ENCODE results near the gene AKAP6.
A peak's percentile ranks its signal among the peaks of the same experiment; 100 is the strongest.

AKAP6 gene

GRCh38 chr14:32537166-32537565 is 208.1 kb downstream of the AKAP6 start:
- H3K4me3 ChIP-seq (ENCODE audit: low read depth, low read length), result no peak overlapping the region
- H3K36me3 ChIP-seq (ENCODE audit: control insufficient read depth, insufficient read depth, low read length), result no peaks in the 10 kb centered on the region
- no peaks in the 10 kb centered on the region for H3K4me1 ChIP-seq (ENCODE audit: control insufficient read depth, insufficient read depth, low read length)
- H3K9me3 ChIP-seq (ENCODE audit: control insufficient read depth, insufficient read depth, low read length), result no peaks in the 10 kb centered on the region
- H3K27me3 ChIP-seq (ENCODE audit: control insufficient read depth, insufficient read depth, low read length), result no peaks in the 10 kb centered on the region
- no peak overlapping the region for H3K9ac ChIP-seq (ENCODE audit: low read depth, low read length)

DNA sequence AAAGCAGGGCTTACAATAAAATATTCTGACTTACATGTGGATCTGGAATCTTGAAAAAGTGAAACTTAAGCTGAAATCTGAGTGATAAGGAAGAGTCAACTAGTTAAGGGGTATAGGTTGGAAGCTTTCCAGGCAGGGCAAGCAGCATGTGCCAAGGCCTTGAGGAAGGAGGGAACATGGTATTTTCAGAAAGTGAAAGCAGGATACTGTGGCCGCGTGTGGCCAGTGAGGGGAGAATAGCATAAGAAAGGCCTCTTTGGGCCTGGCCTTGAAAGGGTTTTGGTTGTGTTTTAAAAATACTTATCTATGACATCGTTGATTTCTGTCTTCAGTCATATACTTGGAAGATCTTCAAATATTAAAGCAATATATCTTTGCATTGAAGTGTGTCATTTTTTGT is 213.4 kb downstream of the AKAP6 start:
- H3K4me1 ChIP-seq (ENCODE audit: control insufficient read depth, insufficient read depth, low read length), result no peaks in the 10 kb centered on the region
- no peaks in the 10 kb centered on the region for H3K36me3 ChIP-seq (ENCODE audit: control insufficient read depth, insufficient read depth, low read length)
- H3K4me3 ChIP-seq (ENCODE audit: low read depth, low read length), result no peak overlapping the region
- H3K9me3 ChIP-seq (ENCODE audit: control insufficient read depth, insufficient read depth, low read length), result no peaks in the 10 kb centered on the region
- peak overlapping the region; percentile 12 for H3K9ac ChIP-seq (ENCODE audit: low read depth, low read length)
- H3K27me3 ChIP-seq (ENCODE audit: control insufficient read depth, insufficient read depth, low read length), result no peaks in the 10 kb centered on the region

GRCh38 chr14:32545095-32545494 is 216.0 kb downstream of the AKAP6 start:
- H3K9ac ChIP-seq (ENCODE audit: low read depth, low read length), result no peak overlapping the region
- H3K36me3 ChIP-seq (ENCODE audit: control insufficient read depth, insufficient read depth, low read length), result no peaks in the 10 kb centered on the region
- no peaks in the 10 kb centered on the region for H3K9me3 ChIP-seq (ENCODE audit: control insufficient read depth, insufficient read depth, low read length)
- H3K4me3 ChIP-seq (ENCODE audit: low read depth, low read length), result no peak overlapping the region
- no peaks in the 10 kb centered on the region for H3K27me3 ChIP-seq (ENCODE audit: control insufficient read depth, insufficient read depth, low read length)
- H3K4me1 ChIP-seq (ENCODE audit: control insufficient read depth, insufficient read depth, low read length), result no peaks in the 10 kb centered on the region

DNA sequence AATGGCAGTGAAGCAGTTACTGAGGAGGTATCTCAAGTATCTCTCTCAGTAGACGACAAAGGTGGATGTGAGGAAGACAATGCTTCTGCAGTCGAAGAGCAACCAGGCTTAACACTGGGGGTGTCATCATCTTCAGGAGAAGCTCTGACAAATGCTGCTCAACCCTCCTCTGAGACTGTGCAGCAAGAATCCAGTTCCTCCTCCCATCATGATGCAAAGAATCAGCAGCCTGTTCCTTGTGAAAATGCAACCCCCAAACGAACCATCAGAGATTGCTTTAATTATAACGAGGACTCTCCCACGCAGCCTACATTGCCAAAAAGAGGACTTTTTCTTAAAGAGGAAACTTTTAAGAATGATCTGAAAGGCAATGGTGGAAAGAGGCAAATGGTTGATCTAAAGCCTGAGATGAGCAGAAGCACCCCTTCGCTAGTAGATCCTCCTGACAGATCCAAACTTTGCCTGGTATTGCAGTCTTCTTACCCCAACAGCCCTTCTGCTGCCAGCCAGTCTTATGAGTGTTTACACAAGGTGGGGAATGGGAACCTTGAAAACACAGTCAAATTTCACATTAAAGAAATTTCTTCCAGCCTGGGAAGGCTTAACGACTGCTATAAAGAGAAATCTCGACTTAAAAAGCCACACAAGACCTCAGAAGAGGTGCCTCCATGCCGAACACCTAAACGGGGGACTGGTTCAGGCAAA is 216.6 kb downstream of the AKAP6 start:
- Histone ChIP-seq H3K27me3 (ENCODE audit: control insufficient read depth, insufficient read depth, low read length) (no peaks in the 10 kb centered on the region), H3K9me3 (ENCODE audit: control insufficient read depth, insufficient read depth, low read length) (no peaks in the 10 kb centered on the region), H3K9ac (ENCODE audit: low read depth, low read length) (no peak overlapping the region), H3K4me1 (ENCODE audit: control insufficient read depth, insufficient read depth, low read length) (no peaks in the 10 kb centered on the region), H3K36me3 (ENCODE audit: control insufficient read depth, insufficient read depth, low read length) (no peaks in the 10 kb centered on the region), H3K4me3 (ENCODE audit: low read depth, low read length) (no peak overlapping the region)

DNA sequence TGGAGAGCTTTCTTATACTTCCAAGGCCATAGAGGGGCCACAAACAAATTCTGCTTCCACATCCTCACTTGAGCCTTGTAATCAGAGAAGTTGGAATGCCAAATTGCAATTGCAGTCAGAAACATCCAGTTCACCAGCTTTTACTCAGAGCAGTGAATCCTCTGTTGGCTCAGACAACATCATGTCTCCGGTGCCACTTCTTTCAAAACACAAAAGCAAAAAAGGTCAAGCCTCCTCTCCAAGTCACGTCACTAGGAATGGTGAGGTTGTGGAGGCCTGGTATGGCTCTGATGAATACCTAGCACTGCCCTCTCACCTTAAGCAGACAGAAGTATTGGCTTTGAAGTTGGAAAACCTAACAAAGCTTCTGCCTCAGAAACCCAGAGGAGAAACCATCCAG is 217.1 kb downstream of the AKAP6 start:
- no peaks in the 10 kb centered on the region for H3K4me1 ChIP-seq (ENCODE audit: control insufficient read depth, insufficient read depth, low read length)
- no peaks in the 10 kb centered on the region for H3K36me3 ChIP-seq (ENCODE audit: control insufficient read depth, insufficient read depth, low read length)
- H3K4me3 ChIP-seq (ENCODE audit: low read depth, low read length), result no peak overlapping the region
- no peak overlapping the region for H3K9ac ChIP-seq (ENCODE audit: low read depth, low read length)
- no peaks in the 10 kb centered on the region for H3K27me3 ChIP-seq (ENCODE audit: control insufficient read depth, insufficient read depth, low read length)
- no peaks in the 10 kb centered on the region for H3K9me3 ChIP-seq (ENCODE audit: control insufficient read depth, insufficient read depth, low read length)

DNA sequence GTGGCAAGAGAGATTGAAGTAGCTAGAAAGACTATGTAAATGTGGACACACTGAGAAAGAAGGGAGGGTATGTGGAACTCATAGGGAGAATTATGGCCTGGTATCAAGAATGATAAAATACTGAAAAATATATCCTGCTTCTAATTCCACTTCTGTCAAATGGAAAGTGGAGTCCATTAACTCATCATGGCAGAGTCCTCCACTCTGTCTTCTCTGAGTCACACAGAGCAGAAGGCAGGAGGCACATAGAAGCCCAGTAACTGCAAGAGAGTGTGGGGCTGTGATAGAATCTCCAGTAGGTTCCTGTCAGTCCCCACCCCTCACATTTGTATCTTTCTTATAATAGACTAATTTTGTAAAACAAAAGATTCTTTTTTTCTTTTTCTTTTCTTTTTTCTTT is 223.7 kb downstream of the AKAP6 start:
- Histone ChIP-seq H3K4me3 (ENCODE audit: low read depth, low read length) (no peak overlapping the region), H3K4me1 (ENCODE audit: control insufficient read depth, insufficient read depth, low read length) (no peaks in the 10 kb centered on the region), H3K9ac (ENCODE audit: low read depth, low read length) (no peak overlapping the region), H3K36me3 (ENCODE audit: control insufficient read depth, insufficient read depth, low read length) (no peaks in the 10 kb centered on the region), H3K9me3 (ENCODE audit: control insufficient read depth, insufficient read depth, low read length) (no peaks in the 10 kb centered on the region), H3K27me3 (ENCODE audit: control insufficient read depth, insufficient read depth, low read length) (no peaks in the 10 kb centered on the region)

GRCh38 chr14:32559048-32559447 is 229.9 kb downstream of the AKAP6 start:
- Histone ChIP-seq H3K9me3 (ENCODE audit: control insufficient read depth, insufficient read depth, low read length) (no peaks in the 10 kb centered on the region), H3K4me1 (ENCODE audit: control insufficient read depth, insufficient read depth, low read length) (no peaks in the 10 kb centered on the region), H3K27me3 (ENCODE audit: control insufficient read depth, insufficient read depth, low read length) (no peaks in the 10 kb centered on the region), H3K4me3 (ENCODE audit: low read depth, low read length) (no peak overlapping the region), H3K9ac (ENCODE audit: low read depth, low read length) (no peak overlapping the region), H3K36me3 (ENCODE audit: control insufficient read depth, insufficient read depth, low read length) (no peaks in the 10 kb centered on the region)

- no peaks in the 10 kb centered on the region for H3K36me3 ChIP-seq (ENCODE audit: control insufficient read depth, insufficient read depth, low read length)
- H3K9ac ChIP-seq (ENCODE audit: low read depth, low read length), result no peak overlapping the region
- H3K4me3 ChIP-seq (ENCODE audit: low read depth, low read length), result no peak overlapping the region
- H3K27me3 ChIP-seq (ENCODE audit: control insufficient read depth, insufficient read depth, low read length), result no peaks in the 10 kb centered on the region
- H3K4me1 ChIP-seq (ENCODE audit: control insufficient read depth, insufficient read depth, low read length), result no peaks in the 10 kb centered on the region
- no peaks in the 10 kb centered on the region for H3K9me3 ChIP-seq (ENCODE audit: control insufficient read depth, insufficient read depth, low read length)
Observed at GRCh38 chr14:32559590-32559989, 230.5 kb downstream of the AKAP6 start.

DNA sequence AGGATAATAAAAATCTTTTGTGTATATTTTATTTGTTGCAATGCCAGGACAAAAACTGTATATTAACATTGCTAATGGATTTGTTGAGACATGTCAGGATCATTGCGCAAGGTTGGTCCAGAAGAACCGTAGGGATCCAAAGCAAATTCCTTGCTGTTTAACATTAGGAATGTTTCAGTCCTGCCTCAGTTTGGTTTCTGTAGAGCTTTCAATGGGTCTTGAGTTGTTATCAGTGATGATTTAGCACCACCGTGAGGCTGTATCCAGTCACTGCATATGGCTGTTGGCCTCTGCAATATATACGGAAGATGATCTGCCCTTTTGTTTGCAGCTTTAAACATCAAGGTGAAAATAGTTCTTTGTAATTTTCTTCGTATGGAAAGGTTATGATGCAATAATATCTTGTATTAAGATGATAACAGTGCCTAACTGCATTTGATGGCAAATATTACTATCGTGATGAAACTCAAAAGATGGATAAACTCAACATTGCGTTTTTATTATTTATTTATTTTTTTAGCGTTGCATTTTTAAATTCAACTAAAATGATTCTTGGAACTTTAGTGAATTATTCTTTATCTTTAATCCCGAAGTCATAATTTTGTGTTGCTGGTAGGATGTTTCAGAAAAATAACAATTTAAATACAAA is 231.2 kb downstream of the AKAP6 start:
- Histone ChIP-seq H3K4me3 (ENCODE audit: low read depth, low read length) (no peak overlapping the region), H3K36me3 (ENCODE audit: control insufficient read depth, insufficient read depth, low read length) (no peaks in the 10 kb centered on the region), H3K9me3 (ENCODE audit: control insufficient read depth, insufficient read depth, low read length) (no peaks in the 10 kb centered on the region), H3K9ac (ENCODE audit: low read depth, low read length) (no peak overlapping the region), H3K27me3 (ENCODE audit: control insufficient read depth, insufficient read depth, low read length) (no peaks in the 10 kb centered on the region), H3K4me1 (ENCODE audit: control insufficient read depth, insufficient read depth, low read length) (no peaks in the 10 kb centered on the region)

DNA sequence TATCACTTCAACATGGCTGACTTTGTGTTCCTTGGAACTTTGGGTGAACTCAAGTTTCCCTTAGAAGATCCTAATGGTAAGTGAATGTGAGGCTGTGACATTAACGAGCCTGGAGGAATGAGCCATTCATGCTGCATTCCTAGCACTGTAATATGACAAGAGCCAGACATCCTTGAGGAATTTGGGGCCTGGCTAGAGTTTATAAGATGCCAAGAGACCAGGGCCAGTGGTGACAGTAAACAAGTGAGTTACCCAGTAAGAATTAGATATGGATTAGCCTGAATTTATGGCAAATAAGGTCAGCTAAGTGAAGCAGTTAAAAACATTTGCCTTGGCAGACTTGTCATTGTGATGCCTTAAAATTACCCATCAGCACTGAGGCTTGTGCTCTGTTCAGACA is 232.4 kb downstream of the AKAP6 start:
- Histone ChIP-seq H3K9ac (ENCODE audit: low read depth, low read length) (no peak overlapping the region), H3K36me3 (ENCODE audit: control insufficient read depth, insufficient read depth, low read length) (no peaks in the 10 kb centered on the region), H3K4me1 (ENCODE audit: control insufficient read depth, insufficient read depth, low read length) (no peaks in the 10 kb centered on the region), H3K9me3 (ENCODE audit: control insufficient read depth, insufficient read depth, low read length) (no peaks in the 10 kb centered on the region), H3K4me3 (ENCODE audit: low read depth, low read length) (no peak overlapping the region), H3K27me3 (ENCODE audit: control insufficient read depth, insufficient read depth, low read length) (no peaks in the 10 kb centered on the region)

DNA sequence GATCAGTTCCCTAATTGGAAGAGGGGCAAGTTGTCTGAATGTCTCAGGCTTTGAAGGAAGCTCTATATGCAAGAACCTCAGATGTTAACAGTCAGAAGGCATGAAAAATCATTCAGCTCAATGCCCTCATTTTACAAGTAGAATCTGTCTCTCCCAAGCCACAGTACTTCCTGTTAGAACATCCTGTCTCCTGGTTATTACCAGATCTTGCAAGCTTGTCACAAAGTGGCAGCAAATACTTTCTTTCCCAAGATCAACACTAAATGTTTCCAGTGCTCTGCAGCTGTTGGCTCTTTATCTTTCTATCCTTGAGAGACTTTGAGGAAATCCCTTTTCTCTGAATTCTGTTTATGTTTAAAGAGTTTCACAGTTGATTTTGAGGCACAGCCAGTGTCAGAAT is 235.5 kb downstream of the AKAP6 start:
- H3K9me3 ChIP-seq (ENCODE audit: control insufficient read depth, insufficient read depth, low read length), result no peaks in the 10 kb centered on the region
- H3K4me3 ChIP-seq (ENCODE audit: low read depth, low read length), result no peak overlapping the region
- no peak overlapping the region for H3K9ac ChIP-seq (ENCODE audit: low read depth, low read length)
- no peaks in the 10 kb centered on the region for H3K4me1 ChIP-seq (ENCODE audit: control insufficient read depth, insufficient read depth, low read length)
- H3K27me3 ChIP-seq (ENCODE audit: control insufficient read depth, insufficient read depth, low read length), result no peaks in the 10 kb centered on the region
- no peaks in the 10 kb centered on the region for H3K36me3 ChIP-seq (ENCODE audit: control insufficient read depth, insufficient read depth, low read length)

DNA sequence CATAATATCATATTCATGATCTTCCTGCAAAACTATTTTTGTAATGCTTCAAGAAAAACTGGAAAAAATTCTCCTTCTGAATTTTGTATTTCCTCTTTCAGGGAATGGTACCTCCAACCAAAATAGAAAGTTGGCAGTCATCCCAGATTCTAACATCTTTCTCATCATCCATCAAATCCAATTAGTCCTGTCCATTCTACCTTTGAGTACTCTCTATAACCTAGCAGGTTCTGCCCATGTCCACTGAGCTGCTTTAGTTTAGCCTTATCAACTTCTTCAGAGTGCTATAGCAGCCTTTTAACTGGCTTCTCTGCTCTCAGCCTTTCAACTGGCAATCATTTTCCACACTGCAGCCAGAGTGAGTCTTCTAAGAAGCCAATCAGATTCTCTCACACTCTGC is 236.2 kb downstream of the AKAP6 start:
- Histone ChIP-seq H3K36me3 (ENCODE audit: control insufficient read depth, insufficient read depth, low read length) (no peaks in the 10 kb centered on the region), H3K27me3 (ENCODE audit: control insufficient read depth, insufficient read depth, low read length) (no peaks in the 10 kb centered on the region), H3K4me1 (ENCODE audit: control insufficient read depth, insufficient read depth, low read length) (no peaks in the 10 kb centered on the region), H3K9me3 (ENCODE audit: control insufficient read depth, insufficient read depth, low read length) (no peaks in the 10 kb centered on the region), H3K9ac (ENCODE audit: low read depth, low read length) (no peak overlapping the region), H3K4me3 (ENCODE audit: low read depth, low read length) (no peak overlapping the region)

Data from iPS-15b (cell line).